MM.1S (cell line): Measurements from ENCODE around the gene GRPEL2.

Source experiments
- DNase-seq: peaks from one replicate; pipeline ENCODE4 v3.0.0-alpha.2; 2015
- H2AFZ ChIP-seq: fragments of 300-600 bp; sonication (generic); 2 replicates; pipeline ENCODE4 v1.6.0; 2016; ENCODE audit warnings: antibody characterized with exemption, low read length
- H3F3A ChIP-seq: fragments of 300-600 bp; sonication (generic); 2 replicates; pipeline ENCODE4 v1.6.1; 2016; ENCODE audit warnings: mild to moderate bottlenecking, antibody characterized with exemption, low read length, moderate library complexity, mixed read lengths; ENCODE audit not compliant: insufficient read depth
- H3K27ac ChIP-seq: fragments of 300-600 bp; sonication (generic); 2 replicates; pipeline ENCODE4 v1.5.1; 2016; ENCODE audit warnings: mild to moderate bottlenecking, low read length
- H3K27me3 ChIP-seq: fragments of 300-600 bp; sonication (generic); replicated peaks from 2 replicates; pipeline ENCODE4 v1.6.0; 2016; ENCODE audit warnings: low read length; ENCODE audit not compliant: insufficient read depth
- H3K36me3 ChIP-seq: fragments of 300-600 bp; sonication (generic); replicated peaks from 2 replicates; pipeline ENCODE4 v1.6.1; 2016; ENCODE audit warnings: mild to moderate bottlenecking, low read length, mixed read lengths; ENCODE audit not compliant: insufficient read depth
- H3K4me1 ChIP-seq: fragments of 300-600 bp; sonication (generic); 2 replicates; pipeline ENCODE4 v1.6.1; 2016; ENCODE audit warnings: low read length, mixed read lengths
- H3K4me2 ChIP-seq: fragments of 300-600 bp; sonication (generic); 2 replicates; pipeline ENCODE4 v1.6.0; 2016; ENCODE audit warnings: low read depth, low read length
- H3K4me3 ChIP-seq: fragments of 300-600 bp; sonication (generic); 2 replicates; pipeline ENCODE4 v1.5.1; 2016; ENCODE audit warnings: low read length, mixed read lengths
- H3K79me2 ChIP-seq: fragments of 300-600 bp; sonication (generic); 2 replicates; pipeline ENCODE4 v1.6.1; 2016; ENCODE audit warnings: mixed run types, low read length, mixed read lengths
- H3K9ac ChIP-seq: fragments of 300-600 bp; sonication (generic); 2 replicates; pipeline ENCODE4 v1.6.1; 2016; ENCODE audit warnings: low read length, mixed read lengths
- H3K9me2 ChIP-seq: fragments of 300-600 bp; sonication (generic); replicated peaks from 2 replicates; pipeline ENCODE4 v1.6.1; 2016; ENCODE audit warnings: mild to moderate bottlenecking, low read length, mixed read lengths; ENCODE audit not compliant: insufficient read depth
- H3K9me3 ChIP-seq: fragments of 300-600 bp; sonication (generic); replicated peaks from 2 replicates; pipeline ENCODE4 v1.6.1; 2016; ENCODE audit warnings: mild to moderate bottlenecking, low read length, mixed read lengths; ENCODE audit not compliant: insufficient read depth
- H4K20me1 ChIP-seq: fragments of 300-600 bp; sonication (generic); 2 replicates; pipeline ENCODE4 v1.6.1; 2016; ENCODE audit warnings: mild to moderate bottlenecking, low read length, moderate library complexity, mixed read lengths; ENCODE audit not compliant: insufficient read depth
- EZH2 ChIP-seq: fragments of 300-600 bp; sonication (generic); optimal IDR thresholded peaks from 2 replicates; pipeline ENCODE3; 2017; ENCODE audit warnings: low read depth, mild to moderate bottlenecking, antibody characterized with exemption, low read length, mixed read lengths
- EZH2phosphoT487 ChIP-seq: fragments of 300-600 bp; sonication (generic); IDR thresholded peaks from 2 replicates; pipeline ENCODE4 v1.6.1; 2018; ENCODE audit warnings: antibody characterized with exemption, low read length
- TF ChIP-seq, protein P1 (sequence below): fragments of 300-600 bp; sonication (generic); IDR thresholded peaks from 2 replicates; pipeline ENCODE4 v1.5.1; 2016; ENCODE audit warnings: antibody characterized with exemption, low read length, mixed read lengths

Gene GRPEL2

DNA sequence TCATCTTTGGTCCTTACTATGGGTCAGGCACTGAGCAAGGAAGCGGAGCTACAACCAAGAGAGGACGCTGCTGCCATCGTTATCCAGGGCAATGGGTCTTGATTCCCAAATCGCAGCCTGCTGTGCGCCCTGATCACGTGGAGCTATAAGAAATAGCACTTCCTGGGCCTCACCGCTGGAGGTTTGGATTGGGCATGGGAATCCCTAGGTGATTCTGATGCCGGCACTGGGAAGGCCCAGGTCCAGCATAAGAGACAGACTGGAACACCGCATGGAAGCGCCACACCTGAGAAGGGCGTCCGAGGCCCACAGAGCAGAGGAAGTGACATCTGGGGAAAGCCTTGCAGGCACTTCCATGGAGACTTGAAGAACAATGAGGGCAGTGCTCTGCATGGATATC is 30.8 kb downstream of the GRPEL2 start:
- Histone ChIP-seq H3K4me2 (no peak overlapping the region), H3K79me2 (no peaks in the 10 kb centered on the region), H3K9me3 (no peaks in the 10 kb centered on the region), H3K9ac (no peak overlapping the region), H3K36me3 (no peaks in the 10 kb centered on the region), H3F3A (no peaks in the 10 kb centered on the region), H2AFZ (no peak overlapping the region), H3K27ac (no peak overlapping the region), H3K9me2 (no peaks in the 10 kb centered on the region), H3K27me3 (no peaks in the 10 kb centered on the region), H3K4me3 (no peak overlapping the region), H4K20me1 (no peaks in the 10 kb centered on the region), H3K4me1 (no peaks in the 10 kb centered on the region)
- no peak for DNase-seq
- TF ChIP-seq, protein P1, sequence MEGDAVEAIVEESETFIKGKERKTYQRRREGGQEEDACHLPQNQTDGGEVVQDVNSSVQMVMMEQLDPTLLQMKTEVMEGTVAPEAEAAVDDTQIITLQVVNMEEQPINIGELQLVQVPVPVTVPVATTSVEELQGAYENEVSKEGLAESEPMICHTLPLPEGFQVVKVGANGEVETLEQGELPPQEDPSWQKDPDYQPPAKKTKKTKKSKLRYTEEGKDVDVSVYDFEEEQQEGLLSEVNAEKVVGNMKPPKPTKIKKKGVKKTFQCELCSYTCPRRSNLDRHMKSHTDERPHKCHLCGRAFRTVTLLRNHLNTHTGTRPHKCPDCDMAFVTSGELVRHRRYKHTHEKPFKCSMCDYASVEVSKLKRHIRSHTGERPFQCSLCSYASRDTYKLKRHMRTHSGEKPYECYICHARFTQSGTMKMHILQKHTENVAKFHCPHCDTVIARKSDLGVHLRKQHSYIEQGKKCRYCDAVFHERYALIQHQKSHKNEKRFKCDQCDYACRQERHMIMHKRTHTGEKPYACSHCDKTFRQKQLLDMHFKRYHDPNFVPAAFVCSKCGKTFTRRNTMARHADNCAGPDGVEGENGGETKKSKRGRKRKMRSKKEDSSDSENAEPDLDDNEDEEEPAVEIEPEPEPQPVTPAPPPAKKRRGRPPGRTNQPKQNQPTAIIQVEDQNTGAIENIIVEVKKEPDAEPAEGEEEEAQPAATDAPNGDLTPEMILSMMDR, result no peak

DNA sequence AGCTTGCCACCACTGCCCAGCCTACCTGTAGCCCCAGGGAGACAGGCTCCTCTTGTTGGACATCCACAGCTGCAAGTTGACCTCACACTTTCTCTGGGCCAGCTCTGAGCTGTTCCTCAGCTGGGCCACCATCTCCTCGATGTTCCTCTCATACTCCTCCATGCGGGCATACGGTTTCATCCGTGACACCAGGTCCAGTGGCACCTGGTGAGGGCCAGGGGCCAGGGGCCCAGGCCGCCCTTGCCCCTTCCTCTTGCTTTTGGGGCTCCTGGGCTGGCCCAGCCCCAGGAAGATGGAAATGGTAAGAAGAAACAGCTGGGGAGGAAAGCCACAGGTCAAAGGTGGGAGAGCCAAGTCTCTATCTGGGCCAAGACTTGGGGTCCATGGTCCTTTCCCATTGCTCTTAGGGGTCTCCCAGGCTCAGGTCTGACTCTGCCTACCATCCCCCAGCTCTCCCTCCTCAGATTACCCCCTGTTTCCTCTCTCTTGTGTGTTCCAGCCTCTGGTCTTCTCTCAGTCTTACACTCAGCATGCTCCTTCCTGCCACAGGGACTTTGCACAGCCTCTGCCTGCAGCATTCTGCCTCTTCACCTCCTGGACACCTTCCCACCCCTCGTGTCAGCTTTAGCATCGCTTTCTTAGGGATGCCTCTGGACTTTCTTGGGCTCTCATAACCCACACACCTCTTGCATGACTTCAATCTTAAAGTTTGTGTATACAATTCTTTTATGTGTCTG is 31.6 kb downstream of the GRPEL2 start:
- Histone ChIP-seq H3F3A (no peaks in the 10 kb centered on the region), H3K27me3 (no peaks in the 10 kb centered on the region), H3K36me3 (no peaks in the 10 kb centered on the region), H3K79me2 (no peaks in the 10 kb centered on the region), H2AFZ (no peak overlapping the region), H4K20me1 (no peaks in the 10 kb centered on the region), H3K4me2 (no peak overlapping the region), H3K9ac (no peak overlapping the region), H3K9me3 (no peaks in the 10 kb centered on the region), H3K27ac (no peak overlapping the region), H3K4me3 (no peak overlapping the region), H3K9me2 (no peaks in the 10 kb centered on the region), H3K4me1 (no peaks in the 10 kb centered on the region)
- TF ChIP-seq EZH2 (no peak), EZH2phosphoT487 (no peak)
- TF ChIP-seq, protein P1, result no peak
- DNase-seq, result no peak

DNA sequence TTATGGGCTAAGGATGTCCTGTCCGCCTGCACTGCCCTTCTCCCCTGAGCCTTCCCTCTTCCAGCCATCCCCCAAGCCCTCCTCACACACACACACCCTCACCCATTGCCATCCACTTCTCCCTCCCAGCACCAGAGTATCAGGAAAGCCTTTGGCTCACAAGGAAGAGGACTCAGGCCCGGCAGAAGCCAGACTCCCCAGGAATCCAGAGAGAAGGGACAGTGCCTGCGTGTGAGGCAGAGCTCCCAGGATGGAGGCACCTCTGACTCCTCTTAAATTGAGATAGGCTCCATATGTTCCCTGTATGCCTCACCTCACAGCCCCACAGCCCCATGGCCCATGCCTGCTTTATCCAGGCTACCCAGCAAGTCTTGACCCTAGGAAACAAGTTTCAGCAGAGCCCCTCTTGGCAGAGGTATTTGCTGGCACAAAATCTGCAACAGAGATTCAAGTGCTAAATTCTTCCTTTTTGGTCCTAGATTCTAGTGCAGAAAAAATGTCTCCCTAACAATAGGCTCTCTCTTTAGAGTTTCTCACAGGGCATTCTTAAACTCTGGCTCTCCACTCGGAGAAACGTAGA is 33.0 kb downstream of the GRPEL2 start:
- no peak overlapping the region for H3K4me3 ChIP-seq

More for the DNA sequence above, 33.0 kb downstream of the GRPEL2 start:
- Histone ChIP-seq H3K9me3 (no peaks in the 10 kb centered on the region), H3K9ac (no peak overlapping the region), H4K20me1 (no peaks in the 10 kb centered on the region), H3K4me2 (no peak overlapping the region), H2AFZ (no peak overlapping the region), H3K4me1 (no peaks in the 10 kb centered on the region), H3F3A (no peaks in the 10 kb centered on the region), H3K27me3 (no peaks in the 10 kb centered on the region), H3K79me2 (no peaks in the 10 kb centered on the region), H3K27ac (no peak overlapping the region), H3K9me2 (no peaks in the 10 kb centered on the region), H3K36me3 (no peaks in the 10 kb centered on the region)
- TF ChIP-seq, protein P1, result no peak
- TF ChIP-seq EZH2, result no peak
- no peak for TF ChIP-seq EZH2phosphoT487
- DNase-seq, result no peak
